HT-29 (cell line): ENCODE data around the gene RBM38. TPM values are rescaled to one million over a fixed set of nuclear protein-coding genes. Genes with fewer than 3 reads are reported as not detected.

ENCODE experiments used
- DNase-seq: peaks from one replicate; pipeline ENCODE4 v3.0.0-alpha.2; 2015; ENCODE audit warnings: low spot score
- total RNA-seq: library from RNA; depleted of rRNA; stranded (reverse); fragments of >200 nt; shearing (Covaris generic); gene quantifications from 2 replicates; pipeline ENCODE4 v1.2.3, GENCODE V29; 2014

Gene RBM38
- total RNA-seq, 1 experiment from 2014 or later, result 102 TPM

DNA sequence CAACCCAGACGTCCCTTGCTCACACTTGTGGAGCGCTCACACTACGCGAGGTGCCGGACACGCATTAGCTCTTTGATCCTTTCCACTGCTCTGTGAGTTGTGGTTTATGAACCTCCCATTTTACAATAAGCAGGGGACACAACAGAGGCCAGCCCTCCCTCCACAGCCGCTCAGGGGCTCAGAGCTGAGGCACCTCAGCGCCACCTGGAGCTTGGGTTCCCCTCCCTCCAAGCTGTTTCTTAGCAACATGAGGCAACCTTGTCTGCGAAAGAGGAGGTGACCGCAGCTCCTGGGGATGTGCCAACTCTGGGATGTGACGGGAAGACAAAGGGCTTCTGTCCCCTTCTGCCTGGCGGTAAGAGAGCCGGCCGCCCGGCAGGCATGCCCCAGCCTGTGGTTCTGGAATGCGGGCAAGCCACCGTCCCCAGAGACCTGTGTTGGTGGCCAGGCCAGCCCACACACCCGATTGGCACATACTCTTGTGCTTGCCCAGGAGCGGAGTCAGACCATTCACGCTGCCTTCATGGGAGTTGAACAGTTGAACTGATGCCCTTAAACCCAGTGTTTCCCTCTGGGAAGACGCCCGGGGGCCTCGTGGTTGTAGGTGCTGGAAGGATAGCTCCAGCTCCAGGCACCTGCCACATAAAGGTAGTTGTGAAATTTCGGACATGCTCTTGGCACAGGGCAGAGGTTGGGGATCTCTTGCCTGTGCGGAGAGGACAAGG lies 44.5 kb downstream of the RBM38 start:
- DNase-seq, result peak; percentile 100

DNA sequence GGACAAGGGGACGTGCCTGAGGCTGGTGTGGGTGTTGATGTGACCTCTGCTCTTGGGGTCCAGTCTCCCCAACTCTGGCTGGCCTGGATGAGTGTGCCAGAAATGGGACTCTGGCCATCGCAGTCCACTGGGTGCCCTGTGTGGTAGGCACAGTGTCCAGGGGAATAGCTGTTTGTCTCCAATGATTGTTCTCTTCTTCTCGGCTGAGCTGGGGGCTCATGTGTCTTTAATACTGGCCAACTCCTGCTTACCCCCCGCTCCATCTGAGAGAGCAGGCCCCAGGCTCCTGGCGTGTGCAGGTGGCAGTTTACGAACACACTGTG lies 45.0 kb downstream of the RBM38 start:
- DNase-seq, result no peak

DNA sequence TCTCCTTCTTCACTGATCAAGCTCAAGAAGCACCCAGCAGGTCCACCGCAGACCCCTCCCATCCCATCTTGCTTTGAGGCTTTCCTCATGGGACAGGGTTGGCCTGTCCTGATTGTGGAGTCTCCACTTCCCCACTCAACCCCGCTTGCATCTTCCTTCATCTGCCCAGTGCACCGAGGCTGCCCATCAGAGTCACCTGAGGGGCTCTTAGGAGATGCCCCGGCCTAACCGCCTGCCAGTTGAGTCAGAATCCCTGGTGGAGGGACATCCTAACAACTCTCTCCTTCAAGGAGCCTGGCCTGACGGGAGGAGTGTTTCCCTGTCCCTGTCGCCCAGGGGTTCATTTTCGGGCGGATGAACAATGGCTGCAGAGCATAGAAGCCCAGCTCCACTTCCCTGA lies 46.1 kb downstream of the RBM38 start:
- DNase-seq, result no peak

DNA sequence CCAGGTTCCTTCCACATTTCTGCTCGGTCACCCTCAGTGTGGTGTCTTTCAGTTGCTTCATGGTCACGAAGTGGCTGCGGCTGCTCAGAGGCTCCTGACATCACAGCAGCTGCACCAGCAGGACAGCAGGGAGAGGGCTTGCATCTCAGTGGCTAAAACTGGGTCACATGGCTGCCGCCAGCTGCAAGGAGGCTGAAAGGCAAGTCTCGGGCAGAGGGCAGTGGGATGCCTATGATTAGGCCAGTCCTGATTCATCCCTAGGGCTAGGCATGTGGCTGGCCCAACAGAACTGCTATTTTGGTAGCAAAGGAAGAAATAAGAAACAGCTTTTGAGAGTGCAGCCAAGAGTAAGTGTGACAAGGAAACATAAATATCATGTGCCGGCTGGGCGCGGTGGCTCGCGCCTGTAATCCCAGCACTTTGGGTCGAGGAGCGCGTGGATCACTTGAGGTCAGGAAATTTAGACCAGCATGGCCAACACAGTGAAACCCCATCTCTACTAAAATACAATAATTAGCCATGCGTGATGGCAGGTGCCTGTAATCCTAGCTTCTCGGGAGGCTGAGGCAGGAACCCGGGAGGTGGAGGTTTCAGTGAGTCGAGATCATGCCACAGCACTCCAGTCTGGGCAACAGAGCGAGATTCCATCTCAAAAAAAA lies 46.6 kb downstream of the RBM38 start:
- no peak for DNase-seq

DNA sequence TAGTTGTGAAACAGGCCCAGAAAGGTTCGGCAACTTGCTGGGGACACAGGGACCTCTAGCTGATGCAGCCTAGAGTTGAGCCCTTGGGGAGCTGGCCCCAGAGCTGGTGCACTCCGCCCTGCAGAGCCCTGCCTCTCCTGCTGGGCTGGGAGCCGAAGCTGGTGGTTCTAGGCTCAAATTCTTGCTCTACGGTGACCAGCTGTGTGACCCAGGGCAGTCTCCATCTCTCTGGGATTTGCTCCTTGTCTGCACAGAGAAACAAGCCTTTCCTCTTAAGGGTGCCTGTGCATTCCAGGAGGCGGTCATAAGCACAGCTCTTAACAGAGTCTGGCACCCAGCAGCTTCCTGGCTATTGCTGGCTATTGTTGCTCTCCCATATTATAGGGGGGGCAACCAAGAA lies 47.4 kb downstream of the RBM38 start:
- peak; percentile 60 for DNase-seq

DNA sequence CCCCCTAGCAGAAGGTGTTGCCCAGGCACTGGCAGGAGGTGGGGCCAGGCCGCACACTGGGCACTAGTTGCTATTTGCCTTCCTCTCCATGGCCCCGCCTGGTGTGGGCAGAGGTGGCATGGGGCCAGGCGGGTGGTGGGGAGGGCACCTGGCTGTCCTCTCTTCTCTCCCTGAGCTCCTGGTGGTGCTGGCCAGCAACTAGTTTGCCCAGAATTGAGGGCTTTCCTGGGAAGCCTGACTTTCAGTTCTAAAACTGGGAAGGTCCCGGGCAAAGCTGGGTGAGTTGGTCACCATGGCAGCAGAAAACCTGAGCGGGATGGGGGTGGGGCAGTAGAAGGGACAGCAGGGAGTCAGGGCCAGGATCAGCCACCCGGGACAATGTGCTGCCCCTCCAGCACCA lies 48.2 kb downstream of the RBM38 start:
- DNase-seq, result peak; percentile 98

DNA sequence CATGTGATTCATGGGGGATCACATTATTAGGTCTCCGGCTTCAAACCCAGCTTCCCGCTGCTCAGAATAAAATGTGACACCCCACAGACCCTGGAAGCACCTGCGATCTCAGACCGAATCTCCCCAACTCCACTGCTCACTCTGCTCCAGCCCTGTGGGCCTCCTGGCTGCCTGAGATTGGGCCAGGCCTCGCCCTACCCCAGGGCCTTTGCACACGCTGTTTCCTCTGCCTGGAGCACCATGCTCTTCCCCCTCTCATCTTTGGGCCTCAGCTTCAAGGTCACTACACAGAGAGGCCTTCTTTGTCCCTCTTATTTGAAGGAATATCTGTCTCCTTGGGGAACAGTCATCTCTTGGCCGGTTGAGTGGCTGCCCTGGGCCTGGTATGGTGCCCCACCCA lies 48.8 kb downstream of the RBM38 start:
- no peak for DNase-seq

DNA sequence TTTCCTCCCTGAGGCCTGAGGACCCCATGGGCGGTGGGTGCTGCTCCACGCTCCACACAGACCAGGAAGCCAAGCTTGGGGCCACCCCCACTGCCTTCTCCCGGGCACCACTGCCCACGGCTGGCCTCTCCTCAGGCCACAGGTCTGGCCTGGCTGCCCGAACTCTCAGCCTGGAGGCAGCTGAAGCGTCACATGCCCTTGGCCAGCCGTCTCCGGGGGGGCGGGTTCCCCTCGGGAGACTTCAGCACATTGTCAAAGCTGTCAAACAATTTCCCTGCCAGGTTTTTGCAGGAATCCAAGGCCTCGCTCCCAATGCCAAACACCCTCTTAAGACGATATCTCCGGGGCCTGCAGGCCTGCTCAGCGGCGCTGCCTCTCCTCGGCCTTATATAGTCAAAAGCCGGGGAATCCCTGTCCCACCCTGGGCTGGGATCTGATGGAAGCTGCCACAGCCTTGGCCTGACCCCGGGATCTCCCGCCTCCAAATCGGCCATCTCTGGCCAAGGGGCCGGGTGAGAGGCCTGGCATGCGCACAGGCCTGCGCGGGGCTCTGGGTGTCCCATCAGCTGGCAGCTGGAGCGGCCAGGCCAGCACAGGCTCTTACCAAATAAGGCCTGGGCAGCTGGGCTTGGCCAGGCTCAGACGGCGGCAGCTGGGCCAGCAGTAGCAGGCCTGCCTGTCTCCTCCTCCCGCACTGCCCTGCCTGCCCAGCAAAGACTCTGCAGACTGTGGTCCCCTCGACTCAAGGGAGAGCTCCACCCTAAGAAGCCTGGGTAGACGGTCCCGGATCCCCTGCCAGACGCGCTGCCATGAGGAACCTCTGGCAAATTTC lies 49.7 kb downstream of the RBM38 start:
- peak; percentile 77 for DNase-seq

DNA sequence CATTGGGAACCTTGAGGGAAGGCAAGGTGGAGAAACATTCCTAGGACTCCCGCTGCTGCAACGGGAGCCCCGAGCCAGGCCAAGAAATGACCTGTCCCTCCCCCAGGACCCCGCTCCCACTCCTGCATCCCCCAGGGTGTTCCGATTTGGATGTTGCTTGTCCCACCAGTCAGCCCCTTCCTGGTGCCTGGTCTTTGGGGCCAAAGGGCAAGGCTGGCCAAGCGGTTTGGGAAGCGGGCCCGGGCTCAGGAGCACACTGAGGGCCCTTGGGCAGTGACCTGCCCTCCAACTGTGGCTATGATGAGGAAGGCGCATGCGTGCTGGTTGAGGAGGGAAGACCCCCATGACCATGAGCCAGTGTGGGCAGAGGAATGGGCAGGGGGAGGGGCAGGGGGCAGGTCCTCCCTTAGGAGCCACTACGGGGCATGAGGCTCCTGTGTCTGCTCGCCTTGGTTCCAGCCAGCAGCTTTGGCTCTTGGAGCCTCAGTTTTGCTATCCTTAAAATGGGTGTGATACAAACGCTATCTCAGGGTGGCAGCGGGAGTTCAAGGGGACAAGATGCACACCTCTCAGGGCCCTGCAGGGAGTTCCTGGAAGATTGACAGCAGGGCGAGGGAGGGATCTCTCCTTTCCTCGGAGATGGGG lies 50.4 kb downstream of the RBM38 start:
- DNase-seq, result no peak

DNA sequence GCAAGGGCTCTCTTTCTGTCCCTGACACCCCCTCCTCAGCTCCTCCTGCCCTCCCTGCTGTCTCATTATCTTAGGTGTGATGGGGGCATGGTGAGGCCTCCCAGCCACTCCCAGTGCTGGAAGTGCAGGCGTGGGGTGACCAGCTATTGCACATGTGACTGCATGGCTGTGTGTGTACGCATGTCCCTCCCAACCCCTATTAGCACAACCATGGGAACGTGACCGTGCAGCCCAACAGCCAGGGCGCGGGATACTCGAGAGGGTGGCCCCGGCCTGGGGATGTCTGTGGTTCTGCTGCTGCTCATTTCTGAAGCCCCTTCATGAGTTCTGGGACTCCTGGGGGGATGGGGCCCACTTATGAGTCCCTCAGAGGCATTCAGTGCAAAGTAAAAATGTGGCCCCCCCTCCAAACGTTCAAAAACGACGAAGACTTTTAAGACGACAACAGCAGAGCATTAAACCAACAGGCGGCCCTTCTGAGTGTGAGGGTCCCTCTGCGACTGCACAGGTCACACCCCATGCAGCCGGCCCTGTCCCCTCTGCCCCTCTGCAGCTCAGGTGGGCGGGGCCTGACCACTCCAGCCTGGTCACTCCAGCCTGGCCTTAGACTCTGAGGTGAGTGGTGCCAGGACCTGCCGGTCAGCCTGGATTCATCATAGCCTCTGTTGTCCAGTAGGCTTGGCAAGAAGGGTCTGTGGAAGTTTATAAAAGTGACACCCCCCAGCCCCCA lies 51.1 kb downstream of the RBM38 start:
- no peak for DNase-seq

DNA sequence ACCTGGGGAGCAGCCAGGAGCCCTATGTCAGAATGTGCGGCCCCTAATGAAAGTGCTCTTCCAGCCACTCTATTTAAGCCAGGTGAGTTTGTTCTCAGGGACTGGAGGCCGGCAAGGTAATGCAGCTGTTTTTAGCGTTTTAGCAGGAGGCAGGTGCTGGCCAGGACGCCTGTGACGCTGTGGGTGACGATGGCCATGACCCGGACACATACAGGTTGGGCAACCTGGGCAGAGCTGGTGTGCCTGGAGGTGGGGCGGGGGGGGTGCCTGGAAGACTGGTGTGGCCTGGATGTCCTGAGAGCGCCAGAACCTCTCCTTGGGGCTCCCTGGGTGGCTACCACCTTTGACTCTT lies 51.7 kb downstream of the RBM38 start:
- DNase-seq, result no peak

DNA sequence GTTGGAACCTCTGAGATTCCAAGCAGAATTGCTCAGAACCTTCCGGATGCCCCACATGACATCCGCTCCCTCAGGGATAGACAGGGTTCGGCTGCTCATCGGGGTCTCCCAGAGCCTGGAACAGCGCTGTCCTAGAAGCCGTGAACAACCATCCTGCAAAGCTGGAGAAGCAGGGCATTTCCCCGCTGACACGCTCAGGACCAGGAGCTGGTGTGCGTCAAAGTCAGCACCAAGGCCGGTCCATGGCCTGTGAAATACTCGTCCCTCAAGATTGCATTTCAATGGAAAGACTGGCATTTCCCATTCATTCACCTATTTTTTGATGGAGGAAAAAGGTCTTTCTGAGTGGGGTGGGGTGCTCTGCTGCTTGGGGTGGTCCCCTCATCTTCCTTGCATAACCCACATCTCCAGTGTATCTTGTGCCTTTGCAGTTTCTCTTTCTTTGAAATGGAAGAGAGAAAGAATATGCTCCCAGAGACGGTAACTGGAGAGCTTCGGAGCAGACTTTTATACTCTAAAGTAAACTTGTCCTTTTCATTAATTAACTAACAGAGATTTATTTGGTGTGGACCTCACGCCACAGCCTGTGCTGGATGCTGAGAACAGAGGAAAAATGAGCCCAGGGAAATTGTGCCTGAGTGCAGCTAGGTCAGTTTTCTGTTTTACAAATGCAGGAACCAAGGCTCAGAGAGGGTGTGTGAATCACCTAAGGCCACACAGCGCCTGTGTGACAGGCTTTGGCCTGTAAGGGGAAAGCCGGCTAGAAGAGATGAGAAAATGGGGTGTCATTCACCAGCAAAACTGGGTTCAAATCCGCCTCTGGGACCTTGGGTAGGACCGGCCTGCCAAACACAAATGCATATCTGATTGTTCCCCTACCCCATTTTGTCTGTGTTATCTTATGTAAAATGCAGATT lies 52.4 kb downstream of the RBM38 start:
- DNase-seq, result no peak

DNA sequence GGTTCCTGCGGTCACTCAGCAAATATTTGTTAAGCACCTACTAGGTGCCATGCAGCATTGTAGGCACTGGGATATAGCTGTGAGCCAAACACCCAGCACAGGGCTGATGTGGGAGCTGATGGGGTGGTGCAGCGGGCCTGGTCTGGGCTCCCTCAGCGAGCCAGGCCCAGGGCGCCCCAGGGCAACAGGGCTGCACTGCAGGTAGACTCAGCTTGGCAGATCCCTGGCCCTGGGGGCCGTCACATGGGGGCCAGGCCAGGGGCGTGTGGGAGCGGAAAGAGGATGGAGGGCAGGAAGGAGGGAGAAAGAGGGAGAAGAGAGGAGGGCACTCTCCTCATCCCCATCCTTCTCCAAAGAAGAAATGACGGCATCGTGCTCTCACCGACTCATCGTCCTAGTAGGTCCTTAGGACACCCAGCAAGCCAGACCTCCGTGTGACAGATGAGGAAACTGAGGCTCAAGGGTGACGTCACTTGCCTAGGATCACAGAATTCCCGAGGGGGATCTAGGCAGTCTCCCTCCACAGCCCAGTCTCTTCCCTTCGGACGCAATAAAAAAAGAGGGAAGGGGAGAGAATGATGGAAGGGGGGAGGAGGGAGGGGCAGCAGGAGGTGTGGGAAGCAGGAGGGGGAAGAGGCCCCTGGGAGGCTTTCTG lies 53.3 kb downstream of the RBM38 start:
- no peak for DNase-seq

DNA sequence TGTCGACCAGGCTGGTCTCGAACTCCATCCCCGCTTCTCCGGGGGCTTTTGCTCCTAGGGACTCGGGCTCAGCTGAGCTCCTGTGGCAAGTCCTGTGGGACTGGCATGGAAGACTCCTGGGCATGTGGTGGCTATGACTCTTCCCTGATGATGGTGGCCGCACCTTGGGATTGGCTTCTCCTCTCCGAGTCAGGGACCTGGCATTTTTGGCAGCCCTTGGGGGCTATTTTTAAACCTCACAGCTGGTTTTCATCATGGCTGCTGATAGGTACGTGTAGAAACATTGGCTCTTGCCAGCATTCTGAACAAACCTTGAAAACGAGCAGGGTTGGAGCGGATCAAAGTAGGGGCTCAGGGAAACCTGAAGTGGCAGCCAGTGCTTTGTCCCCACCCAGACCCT lies 54.1 kb downstream of the RBM38 start:
- DNase-seq, result no peak

DNA sequence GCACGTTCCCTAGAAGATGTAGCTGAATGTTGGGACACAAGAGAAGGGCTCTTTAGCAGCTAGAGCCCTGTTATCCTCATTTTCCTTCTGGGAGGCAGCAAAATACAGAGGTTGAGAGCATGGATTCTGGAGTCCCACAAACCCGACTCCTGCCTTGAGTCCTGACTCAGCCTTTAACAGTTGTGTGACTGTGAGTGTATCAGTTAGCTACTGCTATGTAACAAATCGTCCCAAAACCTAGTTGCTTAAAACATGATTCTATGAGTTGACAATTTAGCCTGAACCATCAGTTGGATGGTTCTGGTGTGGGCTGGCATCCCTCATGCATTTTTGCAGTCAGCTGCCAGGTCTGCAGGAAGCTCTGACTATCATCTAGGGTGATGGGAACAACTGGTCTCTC lies 54.6 kb downstream of the RBM38 start:
- DNase-seq, result no peak

DNA sequence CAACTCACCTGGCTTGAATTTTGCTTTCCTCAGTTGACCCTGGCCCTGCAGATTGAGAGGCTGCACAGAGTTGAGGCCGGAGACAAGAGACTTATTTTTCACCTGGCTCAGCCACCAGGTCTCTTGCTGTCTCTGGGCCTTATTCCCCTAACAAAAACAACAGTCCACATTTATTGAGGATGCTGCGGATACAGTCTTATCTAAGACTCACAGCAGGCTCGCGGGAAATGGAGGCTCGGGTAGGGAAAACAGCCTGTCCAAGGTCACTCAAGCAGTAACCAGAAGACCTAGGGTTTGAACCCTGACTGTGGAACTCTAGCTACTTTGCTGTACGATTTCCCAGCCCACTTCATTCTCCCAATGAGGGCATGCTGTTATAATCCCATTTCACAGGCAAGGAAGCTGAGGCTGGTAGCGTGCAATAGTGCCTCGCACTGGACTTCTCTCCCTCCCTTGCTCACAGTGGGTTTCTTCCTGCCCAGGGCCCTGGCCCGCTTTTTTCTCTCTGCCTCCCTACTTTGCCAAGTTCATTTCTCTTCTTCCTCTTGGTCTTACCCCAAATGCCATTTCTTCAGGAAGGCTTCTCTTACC lies 57.7 kb downstream of the RBM38 start:
- no peak for DNase-seq

DNA sequence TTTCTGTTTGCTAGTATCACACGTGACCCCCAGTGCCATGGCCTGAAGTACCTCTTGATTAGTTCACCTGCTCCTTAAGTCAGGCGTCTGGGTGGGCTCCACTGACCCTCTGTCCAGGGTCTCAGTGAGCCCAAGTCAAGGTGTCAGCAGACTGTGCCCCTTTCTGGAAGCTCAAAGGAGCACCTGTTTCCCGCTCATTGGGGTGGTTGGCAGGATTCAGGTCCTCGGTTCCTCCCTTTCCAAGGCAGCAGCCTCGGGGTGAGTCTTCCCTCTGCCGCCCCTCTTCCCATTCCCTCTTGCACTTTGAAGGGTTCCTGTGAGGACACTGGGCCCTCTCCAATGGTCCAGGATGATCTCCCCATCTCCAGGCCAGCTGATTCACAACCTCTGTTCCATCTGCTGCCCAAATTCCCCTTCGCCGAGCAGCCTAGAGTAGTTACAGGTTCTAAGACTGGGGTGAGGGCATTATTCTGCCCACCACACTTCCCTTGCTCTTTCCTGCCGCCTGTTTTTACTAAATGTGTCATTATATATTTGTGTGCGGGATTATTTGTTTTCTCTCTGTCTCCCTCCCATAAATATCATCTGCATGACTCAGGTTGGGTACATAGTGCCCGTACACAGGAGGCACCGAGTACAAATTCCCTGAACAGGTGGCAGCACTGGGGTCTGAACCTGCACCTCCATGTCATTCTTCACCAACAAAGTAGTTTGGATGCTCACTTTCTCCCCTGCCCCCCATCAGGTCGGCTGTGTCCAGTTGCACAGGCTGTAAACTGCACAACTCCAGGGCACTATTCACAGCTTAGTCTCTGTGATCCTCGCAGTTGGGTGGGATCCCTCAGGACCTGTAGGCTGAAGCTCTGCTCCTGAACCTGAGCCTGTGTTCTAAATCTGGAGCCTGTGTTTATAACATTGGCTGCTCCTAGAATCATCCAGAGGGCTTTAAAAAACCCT lies 58.5 kb downstream of the RBM38 start:
- DNase-seq, result peak; percentile 69

DNA sequence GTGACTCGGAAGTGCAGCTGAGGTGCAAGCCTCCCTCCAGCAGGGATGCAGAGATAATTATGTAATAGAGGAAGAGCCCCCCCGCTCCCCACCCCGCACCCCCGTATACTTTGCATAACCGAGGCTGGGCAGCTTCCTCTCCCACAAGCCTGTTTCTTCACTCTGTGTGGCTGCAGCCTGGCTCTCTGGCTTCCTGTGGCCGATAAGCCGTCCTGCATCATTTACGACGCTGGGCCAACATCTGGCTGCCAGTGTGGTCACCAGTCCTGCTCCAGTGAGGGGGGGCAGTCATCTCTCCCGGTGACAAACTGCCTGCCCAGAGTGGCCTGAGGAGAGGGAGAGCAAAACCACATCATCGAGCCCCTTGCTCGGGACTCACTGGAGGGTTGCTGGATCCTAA lies 59.2 kb downstream of the RBM38 start:
- DNase-seq, result peak; percentile 49
